Raji (cell line): ENCODE measurements around the gene PNKD.

Experiments used
- POLR2A ChIP-seq: IDR thresholded peaks from 2 replicates; pipeline ENCODE4 v1.6.1; 2011; ENCODE audit warnings: low read depth, low read length, control low read depth; ENCODE audit not compliant: insufficient read depth

The PNKD gene

GRCh38 chr2:218291318-218292047 lies 21.2 kb downstream of the PNKD start:
- TF ChIP-seq POLR2A: peak; percentile 13; the same call in 1 of the 2 replicates

- TF ChIP-seq POLR2A: peak; percentile 50
Observed at GRCh38 chr2:218292048-218293014, 22.0 kb downstream of the PNKD start, which contains the start of gene TMBIM1. TMBIM1 (minus strand) TSS chr2:218292503; CDS start chr2:218282141, 10,362 bp downstream.

GRCh38 chr2:218293715-218294429 lies 23.6 kb downstream of the PNKD start:
- TF ChIP-seq POLR2A: no peak

GRCh38 chr2:218294430-218295022 lies 24.2 kb downstream of the PNKD start:
- no peak for TF ChIP-seq POLR2A

GRCh38 chr2:218295029-218295428 lies 24.7 kb downstream of the PNKD start:
- TF ChIP-seq POLR2A: no peak

- TF ChIP-seq POLR2A: no peak
Observed at GRCh38 chr2:218296200-218296599, 25.9 kb downstream of the PNKD start.

- no peak for TF ChIP-seq POLR2A
Observed at GRCh38 chr2:218296847-218297246, 26.5 kb downstream of the PNKD start.

- no peak for TF ChIP-seq POLR2A
Observed at GRCh38 chr2:218298314-218298875, 28.1 kb downstream of the PNKD start.

GRCh38 chr2:218300141-218300540 lies 29.8 kb downstream of the PNKD start:
- TF ChIP-seq POLR2A: no peak

GRCh38 chr2:218301176-218301819 lies 31.0 kb downstream of the PNKD start:
- no peak for TF ChIP-seq POLR2A

- TF ChIP-seq POLR2A: no peak
Observed at GRCh38 chr2:218305383-218305782, 35.1 kb downstream of the PNKD start.

GRCh38 chr2:218306184-218306920 lies 36.0 kb downstream of the PNKD start:
- no peak for TF ChIP-seq POLR2A

- TF ChIP-seq POLR2A: no peak
Observed at GRCh38 chr2:218307415-218308090, 37.2 kb downstream of the PNKD start.

- no peak for TF ChIP-seq POLR2A
Observed at GRCh38 chr2:218310853-218311540, 40.7 kb downstream of the PNKD start.
